Measurements from ENCODE around the gene PDXP.

Gene PDXP

GRCh38 chr22:37616201-37617083 is 42.1 kb upstream of the PDXP start:
- POLR2A ChIA-PET = interaction anchor here (0.8 kb wide), 1 partner anchor 8 kb away, joined by 3 read pairs; the partner anchor contains the start of gene GGA1
- no peak overlapping the region for H3K27ac ChIP-seq (ENCODE audit: insufficient read depth in 1 of 2, low read depth in 1 of 2, low read length in 2 of 2, poor library complexity in 1 of 2, severe bottlenecking in 2 of 2)
- DNase-seq = no peak
- H3K4me1 ChIP-seq (ENCODE audit: control extremely low read depth in 1 of 4, control insufficient read depth in 4 of 4, insufficient read depth in 4 of 4, low read length in 3 of 4) = peaks cover 0 to 9% (median 2%) of the 10 kb centered on the region in 4 experiments
- no peak overlapping the region for H3K4me3 ChIP-seq (ENCODE audit: control insufficient read depth in 1 of 7, extremely low read depth in 1 of 7, insufficient read depth in 4 of 7, low read depth in 2 of 7, low read length in 6 of 7)
- H3K27me3 ChIP-seq (replicated peaks in 2 of 5; ENCODE audit: control insufficient read depth in 4 of 5, insufficient read depth in 5 of 5, low read length in 4 of 5) = no peaks in the 10 kb centered on the region
- H3K36me3 ChIP-seq (ENCODE audit: control insufficient read depth in 4 of 4, insufficient read depth in 4 of 4, low read length in 3 of 4) = peaks cover 0 to 58% (median 41%) of the 10 kb centered on the region in 4 experiments
- 93% methylated on average over 25 of the region's 27 CpGs for WGBS (ENCODE audit: insufficient coverage)
- H3K9me3 ChIP-seq (ENCODE audit: control extremely low read depth in 1 of 5, control insufficient read depth in 4 of 5, insufficient read depth in 2 of 5, low read depth in 1 of 5, low read length in 4 of 5) = no peaks in the 10 kb centered on the region
- CTCF ChIA-PET = interaction anchor here (1.3 to 31.2 kb wide), 3 partner anchors 8 to 26 kb away, joined by 3 to 622 read pairs (median 68); partner anchors contain the start of genes GGA1 and SH3BP1

GRCh38 chr22:37617431-37617830 is 41.1 kb upstream of the PDXP start:
- Histone ChIP-seq H3K27ac (ENCODE audit: insufficient read depth in 1 of 2, low read depth in 1 of 2, low read length in 2 of 2, poor library complexity in 1 of 2, severe bottlenecking in 2 of 2) (no peak overlapping the region), H3K4me3 (ENCODE audit: control insufficient read depth in 1 of 7, extremely low read depth in 1 of 7, insufficient read depth in 4 of 7, low read depth in 2 of 7, low read length in 6 of 7) (no peak overlapping the region), H3K27me3 (replicated peaks in 2 of 5; ENCODE audit: control insufficient read depth in 4 of 5, insufficient read depth in 5 of 5, low read length in 4 of 5) (no peaks in the 10 kb centered on the region), H3K36me3 (ENCODE audit: control insufficient read depth in 4 of 4, insufficient read depth in 4 of 4, low read length in 3 of 4) (peaks cover 0 to 61% (median 44%) of the 10 kb centered on the region in 4 experiments), H3K4me1 (ENCODE audit: control extremely low read depth in 1 of 4, control insufficient read depth in 4 of 4, insufficient read depth in 4 of 4, low read length in 3 of 4) (peaks cover 0 to 9% (median 2%) of the 10 kb centered on the region in 4 experiments), H3K9me3 (ENCODE audit: control extremely low read depth in 1 of 5, control insufficient read depth in 4 of 5, insufficient read depth in 2 of 5, low read depth in 1 of 5, low read length in 4 of 5) (no peaks in the 10 kb centered on the region)
- no CpG with 5 or more reads among the region's 1 CpG for WGBS (ENCODE audit: insufficient coverage)
- ChIA-PET POLR2A (interaction anchor here (0.6 to 1.2 kb wide), 3 partner anchors 9 to 258 kb away, joined by 3 to 4 read pairs (median 3); partner anchors contain the start of genes GGA1 and SH3BP1), CTCF (interaction anchor here (0.9 to 31.2 kb wide), 4 partner anchors 9 to 43 kb away, joined by 3 to 622 read pairs (median 36); partner anchors contain the start of genes GGA1 and SH3BP1)
- no peak for DNase-seq

- H3K27ac ChIP-seq (ENCODE audit: insufficient read depth in 1 of 2, low read depth in 1 of 2, low read length in 2 of 2, poor library complexity in 1 of 2, severe bottlenecking in 2 of 2) = no peak overlapping the region
- no peaks in the 10 kb centered on the region for H3K9me3 ChIP-seq (ENCODE audit: control extremely low read depth in 1 of 5, control insufficient read depth in 4 of 5, insufficient read depth in 2 of 5, low read depth in 1 of 5, low read length in 4 of 5)
- no peak overlapping the region for H3K4me3 ChIP-seq (ENCODE audit: control insufficient read depth in 1 of 7, extremely low read depth in 1 of 7, insufficient read depth in 4 of 7, low read depth in 2 of 7, low read length in 6 of 7)
- ChIA-PET CTCF (interaction anchor here (0.9 to 31.2 kb wide), 5 partner anchors 10 to 62 kb away, joined by 3 to 622 read pairs (median 3); partner anchors contain the start of genes GGA1 and SH3BP1), POLR2A (interaction anchor here (0.6 to 1.2 kb wide), 2 partner anchors 21 to 257 kb away, joined by 3 to 4 read pairs; partner anchors contain the start of gene SH3BP1)
- DNase-seq = no peak
- peaks cover 0 to 64% (median 48%) of the 10 kb centered on the region in 4 experiments for H3K36me3 ChIP-seq (ENCODE audit: control insufficient read depth in 4 of 4, insufficient read depth in 4 of 4, low read length in 3 of 4)
- peaks cover 0 to 5% (median 2%) of the 10 kb centered on the region in 4 experiments for H3K4me1 ChIP-seq (ENCODE audit: control extremely low read depth in 1 of 4, control insufficient read depth in 4 of 4, insufficient read depth in 4 of 4, low read length in 3 of 4)
- H3K27me3 ChIP-seq (replicated peaks in 2 of 5; ENCODE audit: control insufficient read depth in 4 of 5, insufficient read depth in 5 of 5, low read length in 4 of 5) = no peaks in the 10 kb centered on the region
- 94% methylated on average over 10 of the region's 14 CpGs for whole genome bisulfite sequencing (ENCODE audit: insufficient coverage)
These were observed 40.4 kb upstream of the PDXP start for GRCh38 chr22:37618072-37618656.

GRCh38 chr22:37618674-37619073 is 39.8 kb upstream of the PDXP start:
- Histone ChIP-seq H3K27me3 (replicated peaks in 2 of 5; ENCODE audit: control insufficient read depth in 4 of 5, insufficient read depth in 5 of 5, low read length in 4 of 5) (no peaks in the 10 kb centered on the region), H3K9me3 (ENCODE audit: control extremely low read depth in 1 of 5, control insufficient read depth in 4 of 5, insufficient read depth in 2 of 5, low read depth in 1 of 5, low read length in 4 of 5) (no peaks in the 10 kb centered on the region), H3K4me1 (ENCODE audit: control extremely low read depth in 1 of 4, control insufficient read depth in 4 of 4, insufficient read depth in 4 of 4, low read length in 3 of 4) (peaks cover 0 to 4% (median 2%) of the 10 kb centered on the region in 4 experiments), H3K4me3 (ENCODE audit: control insufficient read depth in 1 of 7, extremely low read depth in 1 of 7, insufficient read depth in 4 of 7, low read depth in 2 of 7, low read length in 6 of 7) (no peak overlapping the region), H3K27ac (ENCODE audit: insufficient read depth in 1 of 2, low read depth in 1 of 2, low read length in 2 of 2, poor library complexity in 1 of 2, severe bottlenecking in 2 of 2) (no peak overlapping the region), H3K36me3 (ENCODE audit: control insufficient read depth in 4 of 4, insufficient read depth in 4 of 4, low read length in 3 of 4) (peaks cover 0 to 67% (median 49%) of the 10 kb centered on the region in 4 experiments)
- ChIA-PET POLR2A (no interaction called here), CTCF (interaction anchor here (1.4 to 31.2 kb wide), 3 partner anchors 10 to 61 kb away, joined by 3 to 622 read pairs (median 68); partner anchors contain the start of genes GGA1 and SH3BP1)
- WGBS (ENCODE audit: insufficient coverage) = 100% methylated on average over 6 of the region's 6 CpGs
- DNase-seq = no peak

- H3K9me3 ChIP-seq (ENCODE audit: control extremely low read depth in 1 of 5, control insufficient read depth in 4 of 5, insufficient read depth in 2 of 5, low read depth in 1 of 5, low read length in 4 of 5) = no peaks in the 10 kb centered on the region
- DNase-seq = no peak
- 96% methylated on average over 6 of the region's 7 CpGs for WGBS (ENCODE audit: insufficient coverage)
- H3K27ac ChIP-seq (ENCODE audit: insufficient read depth in 1 of 2, low read depth in 1 of 2, low read length in 2 of 2, poor library complexity in 1 of 2, severe bottlenecking in 2 of 2) = no peak overlapping the region
- peaks cover 0 to 69% (median 46%) of the 10 kb centered on the region in 4 experiments for H3K36me3 ChIP-seq (ENCODE audit: control insufficient read depth in 4 of 4, insufficient read depth in 4 of 4, low read length in 3 of 4)
- POLR2A ChIA-PET = interaction anchor here (1.0 kb wide), 1 partner anchor 14 kb away, joined by 4 read pairs; no protein-coding TSS in a partner anchor
- peaks cover 0 to 8% (median 7%) of the 10 kb centered on the region in 4 experiments for H3K4me1 ChIP-seq (ENCODE audit: control extremely low read depth in 1 of 4, control insufficient read depth in 4 of 4, insufficient read depth in 4 of 4, low read length in 3 of 4)
- H3K27me3 ChIP-seq (replicated peaks in 2 of 5; ENCODE audit: control insufficient read depth in 4 of 5, insufficient read depth in 5 of 5, low read length in 4 of 5) = no peaks in the 10 kb centered on the region
- CTCF ChIA-PET = interaction anchor here (0.6 to 31.2 kb wide), 4 partner anchors 11 to 237 kb away, joined by 3 to 622 read pairs (median 36); partner anchors contain the start of genes GGA1 and SH3BP1
- H3K4me3 ChIP-seq (ENCODE audit: control insufficient read depth in 1 of 7, extremely low read depth in 1 of 7, insufficient read depth in 4 of 7, low read depth in 2 of 7, low read length in 6 of 7) = no peak overlapping the region
These were observed 38.5 kb upstream of the PDXP start for GRCh38 chr22:37619991-37620390.

- Histone ChIP-seq H3K9me3 (ENCODE audit: control extremely low read depth in 1 of 5, control insufficient read depth in 4 of 5, insufficient read depth in 2 of 5, low read depth in 1 of 5, low read length in 4 of 5) (no peaks in the 10 kb centered on the region), H3K36me3 (ENCODE audit: control insufficient read depth in 4 of 4, insufficient read depth in 4 of 4, low read length in 3 of 4) (peaks cover 0 to 72% (median 50%) of the 10 kb centered on the region in 4 experiments), H3K27me3 (replicated peaks in 2 of 5; ENCODE audit: control insufficient read depth in 4 of 5, insufficient read depth in 5 of 5, low read length in 4 of 5) (no peaks in the 10 kb centered on the region), H3K4me3 (ENCODE audit: control insufficient read depth in 1 of 7, extremely low read depth in 1 of 7, insufficient read depth in 4 of 7, low read depth in 2 of 7, low read length in 6 of 7) (no peak overlapping the region), H3K27ac (ENCODE audit: insufficient read depth in 1 of 2, low read depth in 1 of 2, low read length in 2 of 2, poor library complexity in 1 of 2, severe bottlenecking in 2 of 2) (no peak overlapping the region), H3K4me1 (ENCODE audit: control extremely low read depth in 1 of 4, control insufficient read depth in 4 of 4, insufficient read depth in 4 of 4, low read length in 3 of 4) (peaks cover 0 to 22% (median 14%) of the 10 kb centered on the region in 4 experiments)
- 98% methylated on average over 5 of the region's 12 CpGs for WGBS (ENCODE audit: insufficient coverage)
- ChIA-PET POLR2A (no interaction called here), CTCF (interaction anchor here (0.9 to 31.2 kb wide), 4 partner anchors 9 to 37 kb away, joined by 3 to 622 read pairs (median 36); partner anchors contain the start of genes GGA1, PDXP and SH3BP1)
- DNase-seq = no peak
These were observed 37.1 kb upstream of the PDXP start for GRCh38 chr22:37621352-37621860.

Data from common myeloid progenitor, CD34-positive (primary cell).